ENCODE data around the gene TTN.

DNA sequence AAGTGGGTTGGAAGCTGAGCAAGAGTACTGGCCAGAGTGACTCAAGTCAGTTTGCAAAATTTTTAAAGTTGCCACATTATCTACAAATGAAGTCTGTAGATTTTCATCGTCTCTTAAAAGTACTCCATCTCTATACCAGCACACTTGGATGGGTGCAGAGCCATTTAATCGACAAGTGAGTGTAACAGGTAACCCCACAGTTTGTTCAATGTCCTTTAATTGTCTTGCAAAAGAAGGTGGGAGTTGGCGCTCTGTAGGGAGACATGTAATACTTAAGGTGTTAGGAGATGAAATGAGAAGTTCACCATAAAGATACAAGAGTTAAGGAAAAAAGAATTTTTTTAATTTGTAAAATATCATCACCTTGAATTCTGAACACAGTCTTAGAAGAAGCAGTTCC, 84.9 kb downstream of the TTN start:
- TF ChIP-seq POLR2A (IDR thresholded peaks at IDR 0.05) (no peak), EP300 (IDR thresholded peaks at IDR 0.05) (no peak), POLR2AphosphoS5 (IDR thresholded peaks at IDR 0.05) (no peak)
- TF ChIP-seq, protein P1, sequence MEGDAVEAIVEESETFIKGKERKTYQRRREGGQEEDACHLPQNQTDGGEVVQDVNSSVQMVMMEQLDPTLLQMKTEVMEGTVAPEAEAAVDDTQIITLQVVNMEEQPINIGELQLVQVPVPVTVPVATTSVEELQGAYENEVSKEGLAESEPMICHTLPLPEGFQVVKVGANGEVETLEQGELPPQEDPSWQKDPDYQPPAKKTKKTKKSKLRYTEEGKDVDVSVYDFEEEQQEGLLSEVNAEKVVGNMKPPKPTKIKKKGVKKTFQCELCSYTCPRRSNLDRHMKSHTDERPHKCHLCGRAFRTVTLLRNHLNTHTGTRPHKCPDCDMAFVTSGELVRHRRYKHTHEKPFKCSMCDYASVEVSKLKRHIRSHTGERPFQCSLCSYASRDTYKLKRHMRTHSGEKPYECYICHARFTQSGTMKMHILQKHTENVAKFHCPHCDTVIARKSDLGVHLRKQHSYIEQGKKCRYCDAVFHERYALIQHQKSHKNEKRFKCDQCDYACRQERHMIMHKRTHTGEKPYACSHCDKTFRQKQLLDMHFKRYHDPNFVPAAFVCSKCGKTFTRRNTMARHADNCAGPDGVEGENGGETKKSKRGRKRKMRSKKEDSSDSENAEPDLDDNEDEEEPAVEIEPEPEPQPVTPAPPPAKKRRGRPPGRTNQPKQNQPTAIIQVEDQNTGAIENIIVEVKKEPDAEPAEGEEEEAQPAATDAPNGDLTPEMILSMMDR (IDR thresholded peaks at IDR 0.05): no peak

Data from upper lobe of left lung (tissue), 4 donors.